Nasal cavity respiratory epithelium epithelial cell of viscerocranial mucosa (primary cell): ENCODE data around the gene YOD1. TPM values are rescaled to one million over a fixed set of nuclear protein-coding genes. Genes with fewer than 3 reads are reported as not detected.

ENCODE experiments used
- total RNA-seq: library from RNA; depleted of rRNA; stranded (reverse); fragments of >200 nt; gene quantifications from 2 replicates; pipeline ENCODE4 v1.2.3, GENCODE V29; 2014

Gene YOD1
- total RNA-seq: 15.8 and 26.3 TPM in 2 replicates

GRCh38 chr1:207051191-207051943 is at the start of gene YOD1:
YOD1 (minus strand) TSS chr1:207051208; CDS start chr1:207051030, 178 bp downstream.

GRCh38 chr1:207088701-207089626 is 38.0 kb upstream of the YOD1 start, which contains the start of gene C4BPB:
C4BPB (plus strand) TSS chr1:207088860; CDS start chr1:207089532, 672 bp downstream.

GRCh38 chr1:207052911-207053769 is 2.1 kb upstream of the YOD1 start, which contains the start of gene PFKFB2:
PFKFB2 (plus strand) TSS chr1:207053275; CDS start chr1:207054718, 1,443 bp downstream.

GRCh38 chr1:207032528-207033017 is 18.4 kb downstream of the YOD1 start, which contains the start of gene C1orf116:
C1orf116 (minus strand) TSS chr1:207032756; CDS start chr1:207027598, 5,158 bp downstream.

Other genes with a start within 250 kb of the YOD1 start
- gene IL20, start 185.6 kb downstream of the YOD1 start, total RNA-seq: 0.43 and 3.8 TPM in 2 replicates
- gene IL24, start 153.8 kb downstream of the YOD1 start, total RNA-seq: 0.50 and 5.8 TPM in 2 replicates
- 0.34 and 0.36 TPM in 2 replicates for gene FCMR, start 129.3 kb downstream of the YOD1 start, total RNA-seq
- gene PIGR, start 104.7 kb downstream of the YOD1 start, total RNA-seq: 1.7 and 14.5 TPM in 2 replicates
- gene FCAMR, start 80.7 kb downstream of the YOD1 start, total RNA-seq: under 0.01 TPM in 1 of 2 replicates, not detected in the other
- gene C1orf116, start 18.5 kb downstream of the YOD1 start, total RNA-seq: 33.2 and 37.3 TPM in 2 replicates
- gene PFKFB2, start 2.1 kb upstream of the YOD1 start, total RNA-seq: 35.8 and 98.8 TPM in 2 replicates
- not detected in 2 replicates for gene C4BPB, start 37.7 kb upstream of the YOD1 start, total RNA-seq
- gene C4BPA, start 53.0 kb upstream of the YOD1 start, total RNA-seq: not detected in 2 replicates